WERI-Rb-1 (cell line): Measurements from ENCODE around the gene THUMPD3.

Experiments used
- DNase-seq: peaks from one replicate; pipeline ENCODE4 v3.0.0-alpha.2; 2020
- H3K27ac ChIP-seq: fragments of 250-450 bp; sonication (Bioruptor Pico); 2 replicates; pipeline ENCODE4 v1.5.1; 2020; ENCODE audit warnings: mild to moderate bottlenecking, moderate library complexity
- H3K27me3 ChIP-seq: fragments of 250-450 bp; sonication (Bioruptor Pico); 2 replicates; pipeline ENCODE4 v1.5.1; 2021; ENCODE audit warnings: mild to moderate bottlenecking, low read depth, moderate library complexity; ENCODE audit not compliant: insufficient read depth, severe bottlenecking
- H3K36me3 ChIP-seq: fragments of 250-450 bp; sonication (Bioruptor Pico); 2 replicates; pipeline ENCODE4 v1.5.1; 2020; ENCODE audit warnings: mild to moderate bottlenecking, moderate library complexity
- H3K4me3 ChIP-seq: 2 replicates; pipeline ENCODE4 v1.5.1; 2011; ENCODE audit warnings: low read depth, mild to moderate bottlenecking, control low read depth, low read length
- H3K9me3 ChIP-seq: fragments of 250-450 bp; sonication (Bioruptor Pico); 2 replicates; pipeline ENCODE4 v1.5.1; 2021; ENCODE audit warnings: mild to moderate bottlenecking, moderate library complexity; ENCODE audit not compliant: severe bottlenecking
- TF ChIP-seq, protein P1 (sequence below): IDR thresholded peaks from 2 replicates; pipeline ENCODE4 v1.5.1; 2011; ENCODE audit warnings: low read depth, mild to moderate bottlenecking, control low read depth, inconsistent platforms, low read length

Gene THUMPD3, protein sequence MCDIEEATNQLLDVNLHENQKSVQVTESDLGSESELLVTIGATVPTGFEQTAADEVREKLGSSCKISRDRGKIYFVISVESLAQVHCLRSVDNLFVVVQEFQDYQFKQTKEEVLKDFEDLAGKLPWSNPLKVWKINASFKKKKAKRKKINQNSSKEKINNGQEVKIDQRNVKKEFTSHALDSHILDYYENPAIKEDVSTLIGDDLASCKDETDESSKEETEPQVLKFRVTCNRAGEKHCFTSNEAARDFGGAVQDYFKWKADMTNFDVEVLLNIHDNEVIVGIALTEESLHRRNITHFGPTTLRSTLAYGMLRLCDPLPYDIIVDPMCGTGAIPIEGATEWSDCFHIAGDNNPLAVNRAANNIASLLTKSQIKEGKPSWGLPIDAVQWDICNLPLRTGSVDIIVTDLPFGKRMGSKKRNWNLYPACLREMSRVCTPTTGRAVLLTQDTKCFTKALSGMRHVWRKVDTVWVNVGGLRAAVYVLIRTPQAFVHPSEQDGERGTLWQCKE

DNA sequence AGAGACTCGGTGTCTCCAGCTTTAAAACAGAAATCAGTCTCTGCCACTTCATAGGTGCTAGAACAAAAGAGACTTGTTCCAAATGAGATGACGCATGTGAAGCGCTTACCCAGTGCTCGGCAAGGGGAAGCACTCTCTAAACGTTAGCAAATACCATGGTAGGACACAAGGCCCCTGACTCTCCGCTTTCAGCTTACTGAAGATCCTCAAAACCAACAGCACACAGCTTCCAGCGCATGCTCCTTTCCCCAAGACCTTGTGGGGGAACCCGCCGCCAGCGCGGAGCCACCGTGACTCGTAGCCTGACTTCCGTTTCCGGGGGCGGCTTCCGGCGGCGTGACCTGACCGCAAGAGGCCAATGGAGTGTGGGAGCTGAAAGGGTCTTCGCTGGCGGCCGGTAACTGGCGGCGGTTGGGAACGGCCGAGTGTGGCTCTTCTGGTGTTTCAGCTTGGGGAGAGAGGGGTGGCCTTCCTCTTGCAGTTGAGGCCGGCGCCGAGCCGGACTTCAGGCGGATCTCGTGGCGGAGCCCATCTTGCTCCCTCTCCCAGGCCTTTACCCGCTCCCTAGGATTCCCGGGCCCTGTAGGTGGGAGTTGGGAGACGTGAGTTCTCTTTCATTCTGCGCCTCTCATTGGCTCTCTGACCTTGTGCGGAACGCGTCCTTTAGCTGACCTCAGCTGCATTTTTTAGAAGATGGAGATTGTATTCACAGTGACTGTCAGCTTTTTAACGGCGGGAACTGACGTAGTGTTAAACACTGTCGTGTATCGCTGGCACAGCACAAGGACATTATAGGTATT lies at the start of gene THUMPD3:
Gene THUMPD3, plus strand, starts transcription at position 324 of the 800 bp plus-strand sequence. CDS start 2,015 bp downstream, outside the sequence.
- Histone ChIP-seq H3K27me3 (no peaks in the 10 kb centered on the region), H3K36me3 (peaks cover 30% of the 10 kb centered on the region), H3K9me3 (no peaks in the 10 kb centered on the region), H3K27ac (peak within 1 kb of the TSS; percentile 85), H3K4me3 (peak within 1 kb of the TSS; percentile 53)
- DNase-seq: peak; percentile 93
- TF ChIP-seq, protein P1, sequence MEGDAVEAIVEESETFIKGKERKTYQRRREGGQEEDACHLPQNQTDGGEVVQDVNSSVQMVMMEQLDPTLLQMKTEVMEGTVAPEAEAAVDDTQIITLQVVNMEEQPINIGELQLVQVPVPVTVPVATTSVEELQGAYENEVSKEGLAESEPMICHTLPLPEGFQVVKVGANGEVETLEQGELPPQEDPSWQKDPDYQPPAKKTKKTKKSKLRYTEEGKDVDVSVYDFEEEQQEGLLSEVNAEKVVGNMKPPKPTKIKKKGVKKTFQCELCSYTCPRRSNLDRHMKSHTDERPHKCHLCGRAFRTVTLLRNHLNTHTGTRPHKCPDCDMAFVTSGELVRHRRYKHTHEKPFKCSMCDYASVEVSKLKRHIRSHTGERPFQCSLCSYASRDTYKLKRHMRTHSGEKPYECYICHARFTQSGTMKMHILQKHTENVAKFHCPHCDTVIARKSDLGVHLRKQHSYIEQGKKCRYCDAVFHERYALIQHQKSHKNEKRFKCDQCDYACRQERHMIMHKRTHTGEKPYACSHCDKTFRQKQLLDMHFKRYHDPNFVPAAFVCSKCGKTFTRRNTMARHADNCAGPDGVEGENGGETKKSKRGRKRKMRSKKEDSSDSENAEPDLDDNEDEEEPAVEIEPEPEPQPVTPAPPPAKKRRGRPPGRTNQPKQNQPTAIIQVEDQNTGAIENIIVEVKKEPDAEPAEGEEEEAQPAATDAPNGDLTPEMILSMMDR: no peak

DNA sequence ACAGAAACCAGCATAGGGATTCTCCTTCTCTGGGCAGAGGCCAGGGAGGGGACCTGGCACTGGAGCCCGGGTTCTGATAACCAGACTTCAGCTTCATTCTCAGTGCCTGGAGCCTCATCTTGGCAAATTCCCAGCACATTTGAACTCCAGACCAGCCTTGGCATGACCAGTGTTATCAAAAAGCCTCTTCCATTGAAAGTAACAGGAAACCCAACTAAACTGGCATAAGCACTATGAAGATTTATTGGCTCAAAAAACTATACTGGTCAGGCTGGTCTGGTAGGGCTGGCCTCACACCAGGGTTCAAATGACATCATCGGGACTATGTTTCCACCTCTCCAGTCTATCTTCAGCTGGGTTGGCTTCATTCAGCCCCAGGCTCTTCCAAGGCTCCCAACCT lies 48.1 kb upstream of the THUMPD3 start:
- H3K4me3 ChIP-seq: no peak overlapping the region
- H3K36me3 ChIP-seq: no peaks in the 10 kb centered on the region
- no peaks in the 10 kb centered on the region for H3K27me3 ChIP-seq
- H3K27ac ChIP-seq: no peak overlapping the region
- TF ChIP-seq, protein P1: no peak
- no peaks in the 10 kb centered on the region for H3K9me3 ChIP-seq
- no peak for DNase-seq

DNA sequence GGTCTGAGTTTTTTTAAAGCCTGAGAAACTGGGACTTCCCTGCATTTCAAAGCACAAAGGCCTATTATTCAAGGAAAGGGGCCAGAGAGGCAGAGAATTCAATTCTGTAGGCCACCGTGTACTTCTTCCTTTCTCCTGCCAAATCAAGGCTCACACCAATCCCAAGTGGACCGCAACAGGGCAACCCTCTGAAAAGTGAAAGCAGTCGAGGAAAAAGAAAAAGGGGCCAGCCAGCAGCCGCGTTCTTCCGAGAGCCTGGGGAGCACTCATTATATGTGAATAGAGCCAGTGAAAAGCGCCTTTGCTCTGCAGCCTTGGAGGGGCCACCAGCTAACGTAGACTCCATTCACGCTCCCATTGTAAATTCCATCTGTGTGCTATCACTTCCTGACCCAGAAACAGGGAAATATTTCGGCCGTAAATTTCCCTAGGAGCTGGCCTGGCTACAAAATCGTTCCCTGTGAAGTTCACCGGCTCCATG lies 45.9 kb upstream of the THUMPD3 start:
- Histone ChIP-seq H3K4me3 (no peak overlapping the region), H3K27ac (no peak overlapping the region)

DNA sequence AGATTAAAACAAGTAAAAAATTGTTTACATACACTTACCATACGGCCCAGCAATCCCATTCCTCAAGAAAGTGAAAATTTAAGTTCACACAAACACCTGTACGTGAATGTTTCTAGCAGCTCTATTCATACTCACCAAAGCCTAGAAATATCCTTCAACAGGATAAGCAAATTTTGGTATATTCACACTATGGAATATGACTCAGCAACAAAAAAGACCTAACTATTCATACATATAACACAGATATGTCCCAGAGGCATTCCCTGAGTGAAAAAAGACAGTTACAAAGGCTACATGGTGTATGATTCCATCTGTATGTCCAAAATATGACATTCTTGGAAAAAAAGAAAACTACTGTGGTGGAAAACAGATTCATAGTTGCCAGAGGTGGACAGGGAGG lies 40.1 kb upstream of the THUMPD3 start:
- H3K27ac ChIP-seq: no peak overlapping the region
- H3K36me3 ChIP-seq: no peaks in the 10 kb centered on the region
- TF ChIP-seq, protein P1: no peak
- no peak for DNase-seq
- H3K9me3 ChIP-seq: peaks cover 5% of the 10 kb centered on the region
- no peaks in the 10 kb centered on the region for H3K27me3 ChIP-seq
- no peak overlapping the region for H3K4me3 ChIP-seq

More for the DNA sequence above, 45.9 kb upstream of the THUMPD3 start:
- Histone ChIP-seq H3K9me3 (no peaks in the 10 kb centered on the region), H3K36me3 (no peaks in the 10 kb centered on the region), H3K27me3 (no peaks in the 10 kb centered on the region)
- TF ChIP-seq, protein P1: no peak
- no peak for DNase-seq

DNA sequence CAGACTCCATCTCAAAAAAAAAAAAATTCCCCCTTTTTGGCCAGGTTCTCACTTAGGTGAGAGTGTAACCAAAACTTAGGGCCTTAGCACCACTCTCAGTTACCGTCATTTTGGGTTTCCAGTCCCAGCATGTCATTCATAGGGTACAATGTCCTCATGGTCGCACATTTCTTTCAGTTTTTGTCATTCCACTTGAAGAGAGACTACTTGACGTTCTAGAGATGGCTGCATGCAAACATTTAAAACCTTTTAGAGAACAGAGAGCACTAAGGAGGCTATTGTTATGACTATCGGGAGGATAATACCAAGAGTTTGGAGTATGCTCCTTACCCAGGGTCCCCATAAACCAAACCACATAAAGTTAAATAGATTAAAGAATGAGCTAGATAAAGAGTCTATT lies 37.9 kb upstream of the THUMPD3 start:
- no peak overlapping the region for H3K4me3 ChIP-seq
- H3K36me3 ChIP-seq: no peaks in the 10 kb centered on the region
- no peak for DNase-seq
- no peak overlapping the region for H3K27ac ChIP-seq
- TF ChIP-seq, protein P1: no peak
- H3K27me3 ChIP-seq: no peaks in the 10 kb centered on the region
- peaks cover 5% of the 10 kb centered on the region for H3K9me3 ChIP-seq
